NCI-H748 (cell line): ENCODE results near the gene HIPK4.
"Not testable (repeated sequence)": the region's sequence is repeated elsewhere in the genome, so short reads cannot be mapped to it uniquely, and the experiment has no call there.

Source experiments
- DNase-seq: peaks from one replicate; lab custom pipeline; 2025; ENCODE audit not compliant: unreplicated experiment; lab: John Stamatoyannopoulos, UW

Gene HIPK4

DNA sequence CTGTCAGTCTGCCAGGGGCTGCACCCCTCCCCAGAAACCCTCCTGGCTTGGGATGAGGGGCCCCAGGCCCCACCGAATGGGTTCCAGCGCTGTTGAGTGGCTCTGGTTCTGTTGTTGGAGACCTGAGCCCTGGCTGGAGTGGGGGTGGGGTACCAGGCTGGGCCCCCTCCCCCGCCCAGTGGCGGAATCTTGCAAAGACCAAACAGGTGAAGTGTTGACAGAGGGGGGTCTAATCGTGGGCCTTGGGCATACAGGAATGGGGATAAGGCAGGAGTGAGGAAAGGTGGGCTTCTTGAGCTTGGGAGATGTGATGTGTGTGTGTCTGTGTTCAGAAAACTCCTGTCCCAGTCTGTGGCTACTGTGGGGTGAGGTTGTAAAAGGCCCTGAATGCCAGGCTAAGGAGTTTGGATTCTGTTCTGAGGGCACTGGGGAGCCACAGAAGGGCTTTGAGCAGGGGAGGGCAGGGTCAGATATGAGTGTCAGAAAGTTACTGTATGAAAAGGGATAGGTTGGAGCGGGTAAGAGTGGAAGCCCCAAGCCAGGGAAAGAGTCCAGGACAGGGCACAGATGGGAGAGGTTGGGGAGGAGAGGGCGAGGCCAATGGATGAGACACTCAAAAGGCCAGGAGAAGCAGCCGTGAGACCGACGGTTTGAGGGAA lies at the start of gene HIPK4:
HIPK4 (minus strand) TSS at position 98 of the 659 bp plus-strand sequence. CDS start 279 bp downstream, outside the sequence.
- DNase-seq: no peak

GRCh38 chr19:40438284-40438683 lies 48.3 kb upstream of the HIPK4 start:
- DNase-seq: no peak

- DNase-seq: peak; percentile 92
Measured at GRCh38 chr19:40433391-40434216, 43.6 kb upstream of the HIPK4 start.

- not testable (repeated sequence) for DNase-seq
Measured at GRCh38 chr19:40432760-40433159, 42.8 kb upstream of the HIPK4 start.

GRCh38 chr19:40431698-40432097 lies 41.7 kb upstream of the HIPK4 start:
- DNase-seq: no peak

DNA sequence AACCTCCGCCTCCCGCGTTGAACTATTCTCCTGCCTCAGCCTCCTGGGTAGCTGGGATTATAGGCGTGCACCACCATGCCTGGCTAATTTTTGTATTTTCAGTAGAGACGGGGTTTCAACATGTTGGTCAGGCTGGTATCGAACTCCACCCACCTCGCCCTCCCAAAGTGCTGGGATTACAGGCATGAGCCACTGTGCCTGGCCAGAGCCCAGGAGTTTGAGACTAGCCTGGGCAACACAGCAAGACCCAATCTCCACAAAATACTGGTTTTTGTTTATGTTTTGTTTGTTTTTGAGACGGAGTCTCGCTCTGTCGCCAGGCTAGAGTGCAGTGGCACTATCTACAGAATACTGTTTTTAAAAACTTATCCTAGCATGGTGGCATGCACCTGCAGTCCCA lies 40.3 kb upstream of the HIPK4 start:
- DNase-seq: not testable (repeated sequence)

DNA sequence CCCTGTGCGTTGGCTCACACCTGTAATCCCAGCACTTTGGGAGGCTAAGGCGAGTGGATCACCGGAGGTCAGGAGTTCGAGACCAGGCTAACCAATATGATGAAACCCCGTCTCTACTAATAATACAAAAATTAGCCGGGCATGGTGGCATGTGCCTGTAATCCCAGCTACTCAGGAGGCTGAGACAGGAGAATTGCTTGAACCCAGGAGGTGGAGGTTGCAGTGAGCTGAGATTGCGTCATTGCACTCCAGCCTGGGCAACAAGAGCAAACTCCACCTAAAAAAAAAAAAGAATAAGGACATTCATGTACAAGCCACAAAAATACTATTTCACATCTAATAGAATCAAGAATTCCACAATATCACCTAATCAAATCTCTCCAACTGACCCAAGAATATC lies 38.2 kb upstream of the HIPK4 start:
- DNase-seq: not testable (repeated sequence)

- peak; percentile 100 for DNase-seq
Measured at GRCh38 chr19:40425450-40426287, 35.7 kb upstream of the HIPK4 start, which contains the start of gene SERTAD1. TSS of gene SERTAD1 (minus strand) at chr19:40425992. CDS start at chr19:40423546, 2,446 bp downstream.

DNA sequence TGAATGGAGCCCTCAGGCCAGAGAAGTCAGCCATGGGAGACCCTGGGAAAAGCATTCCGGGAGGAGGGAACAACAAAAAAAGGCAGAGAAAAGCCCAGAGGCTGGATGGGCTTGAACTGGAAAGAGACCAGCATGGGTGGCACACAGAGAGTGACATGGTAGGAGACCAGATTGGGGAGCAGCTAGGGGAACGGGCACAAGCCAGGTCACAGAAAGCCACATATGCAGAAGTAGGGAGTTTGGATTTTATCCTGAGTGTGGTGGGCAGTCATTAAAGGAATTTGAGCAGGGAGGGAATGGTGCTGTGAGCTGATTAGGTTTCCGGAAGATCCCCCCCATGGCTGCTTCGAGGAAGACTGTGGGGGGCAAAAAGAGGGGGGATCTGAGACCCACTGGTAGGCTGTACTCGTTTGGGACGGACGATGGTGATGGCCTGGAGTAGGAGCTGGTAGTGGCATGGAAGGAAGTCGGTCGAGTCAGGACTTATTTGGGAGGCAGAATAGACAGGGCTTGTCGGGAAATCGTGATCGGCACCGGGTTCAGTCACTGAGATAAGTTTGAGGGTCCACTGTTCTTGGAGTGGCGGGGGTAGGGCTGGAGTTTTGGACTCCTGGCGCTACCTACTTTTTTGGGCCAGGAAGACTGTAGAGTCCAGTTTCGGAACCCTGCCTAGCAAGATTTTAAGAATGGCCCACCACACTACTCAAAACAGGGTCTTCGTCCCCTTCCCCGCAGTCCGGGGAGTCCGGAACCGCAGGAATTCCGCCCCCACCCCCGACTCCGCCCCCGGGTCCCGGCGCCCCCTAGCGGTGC lies 34.9 kb upstream of the HIPK4 start:
- no peak for DNase-seq

- no peak for DNase-seq
Measured at GRCh38 chr19:40423938-40424337, 34.0 kb upstream of the HIPK4 start.

DNA sequence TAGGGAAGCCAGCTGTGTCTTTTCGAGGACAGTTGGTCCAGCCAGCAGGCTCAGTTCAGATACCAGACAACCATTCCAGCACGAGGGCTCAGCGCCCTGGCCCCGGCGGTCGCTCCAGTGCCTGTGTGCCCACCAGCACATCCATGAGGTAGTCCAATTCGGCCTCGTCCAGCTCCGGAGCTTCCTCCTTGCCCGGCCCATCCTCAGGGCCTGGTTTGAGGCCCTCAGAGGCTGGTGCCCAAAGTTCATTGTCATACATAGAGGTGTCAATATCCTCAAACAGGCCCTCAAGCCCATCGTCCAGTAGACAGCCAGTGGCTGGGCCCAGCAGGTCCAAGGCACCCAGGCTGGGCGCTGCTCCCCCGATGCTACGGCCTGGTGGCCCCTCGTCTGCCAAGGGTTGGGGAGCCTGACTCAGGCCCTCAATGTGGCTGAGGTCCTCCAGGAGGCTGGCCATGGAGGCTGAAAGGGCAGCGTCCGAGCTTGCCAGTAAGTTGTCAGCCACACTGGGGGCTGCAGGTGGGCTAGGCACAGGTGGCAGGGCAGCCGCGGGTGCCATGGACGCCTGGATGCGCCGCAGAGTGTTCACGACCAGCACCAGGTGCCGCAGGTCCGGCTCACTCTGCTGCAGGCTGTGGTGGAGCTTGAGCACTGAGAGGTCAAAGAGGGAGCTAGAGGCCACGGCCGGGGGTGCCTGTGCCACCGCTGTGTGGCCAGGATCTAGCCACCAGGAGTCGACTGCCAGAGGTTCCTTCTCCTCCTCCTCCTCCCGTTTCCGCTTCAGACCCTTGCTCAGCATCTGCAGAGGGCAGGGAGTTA lies 33.0 kb upstream of the HIPK4 start:
- no peak for DNase-seq

- DNase-seq: no peak
Measured at GRCh38 chr19:40421993-40422747, 32.2 kb upstream of the HIPK4 start.

- peak; percentile 90 for DNase-seq
Measured at GRCh38 chr19:40420766-40421765, 31.1 kb upstream of the HIPK4 start.

GRCh38 chr19:40420451-40420765 lies 30.4 kb upstream of the HIPK4 start:
- DNase-seq: no peak

GRCh38 chr19:40419780-40420179 lies 29.8 kb upstream of the HIPK4 start:
- DNase-seq: no peak

GRCh38 chr19:40419066-40419612 lies 29.2 kb upstream of the HIPK4 start:
- no peak for DNase-seq

DNA sequence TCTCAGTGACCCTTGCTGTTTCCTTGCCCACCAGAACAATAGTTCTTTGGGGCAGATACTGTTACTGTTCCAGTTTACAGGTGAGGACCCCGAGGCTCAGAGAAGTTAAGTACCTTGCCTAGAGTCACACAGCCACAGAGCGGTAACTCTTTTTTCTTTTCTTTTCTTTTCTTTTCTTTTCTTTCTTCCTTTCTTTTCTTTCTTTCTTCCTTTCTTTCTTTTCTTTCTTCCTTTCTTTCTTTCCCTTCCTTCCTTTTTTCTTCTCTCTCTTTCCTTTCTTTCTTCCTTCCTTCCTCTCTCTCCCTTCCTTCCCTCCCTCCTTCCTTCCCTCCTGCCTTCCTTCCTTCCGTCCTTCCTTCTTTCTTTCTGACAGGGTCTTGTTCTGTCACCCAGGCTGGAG lies 28.1 kb upstream of the HIPK4 start:
- DNase-seq: no peak

DNA sequence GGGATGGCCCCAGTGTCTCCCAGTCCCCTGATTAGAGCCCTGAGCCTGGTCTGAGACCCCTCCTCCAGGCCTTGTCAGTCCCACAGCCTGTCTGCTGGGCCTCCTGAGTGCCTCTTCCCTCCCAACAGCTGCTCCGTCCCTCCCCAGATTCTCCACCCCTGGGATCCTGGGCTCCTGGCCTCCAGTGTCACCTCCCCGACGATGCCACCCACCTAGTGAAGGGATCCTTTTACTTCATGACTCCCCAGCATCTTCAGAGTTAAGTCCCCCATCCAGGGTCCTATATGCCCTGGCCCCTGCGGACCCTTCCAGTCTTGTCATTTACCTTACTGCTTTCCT lies 27.6 kb upstream of the HIPK4 start:
- DNase-seq: no peak
